Measurements from ENCODE around the gene TMBIM1.

DNA sequence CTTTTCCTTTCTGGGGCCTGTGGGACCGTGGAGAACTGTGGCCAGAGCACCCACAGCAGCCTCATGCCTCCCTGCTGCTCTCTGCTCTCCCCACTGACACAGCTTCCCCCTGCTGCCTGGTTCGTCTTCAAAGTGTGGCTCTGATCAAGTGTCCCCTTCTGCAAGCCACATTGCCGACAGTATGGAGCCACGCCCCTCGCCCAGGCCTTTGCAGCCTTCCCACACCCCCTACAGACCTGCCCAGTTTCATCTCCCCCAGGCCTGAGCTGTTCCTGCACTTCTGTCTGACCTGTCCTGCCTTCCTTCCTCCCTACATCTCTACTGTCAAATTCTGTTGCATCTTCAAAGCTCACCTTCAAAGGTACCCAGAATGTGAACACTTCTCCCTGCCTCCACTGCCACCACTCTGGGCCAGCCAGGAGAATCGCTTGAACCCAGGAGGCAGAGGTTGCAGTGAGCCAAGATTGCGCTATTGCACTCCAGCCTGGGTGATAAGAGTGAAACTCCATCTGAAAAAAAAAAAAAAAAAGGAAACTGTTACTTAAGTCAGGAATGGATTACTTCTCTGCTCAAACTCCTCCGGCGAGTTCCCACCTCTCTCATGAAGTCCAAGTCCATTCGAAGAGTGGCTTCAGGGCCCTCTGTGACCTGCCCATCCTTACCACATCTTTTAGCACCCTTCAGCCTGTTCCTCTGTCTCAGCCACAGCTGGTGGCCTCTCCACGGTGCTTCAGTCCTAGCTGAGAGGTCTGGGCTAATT, 35.3 kb upstream of the TMBIM1 start:
- TF ChIP-seq EGR1 (IDR thresholded peaks at IDR 0.05; ENCODE audit: low read depth) (no peak), CTCF (IDR thresholded peaks at IDR 0.05 in 2 of 3, conservative IDR thresholded peaks at IDR 0.05 in 1 of 3; ENCODE audit: borderline replicate concordance in 1 of 3, insufficient read depth in 1 of 3, low read depth in 2 of 3, low read length in 2 of 3) (no peak), POLR2A (IDR thresholded peaks at IDR 0.05; ENCODE audit: borderline replicate concordance, extremely low read depth, insufficient read depth, insufficient read length) (no peak), SP1 (IDR thresholded peaks at IDR 0.05; ENCODE audit: low read depth) (no peak), POLR2AphosphoS5 (IDR thresholded peaks at IDR 0.05; ENCODE audit: low read depth, low read length) (no peak), RAD21 (IDR thresholded peaks at IDR 0.05; ENCODE audit: low read depth) (no peak), EZH2phosphoT487 (IDR thresholded peaks at IDR 0.05; ENCODE audit: borderline replicate concordance) (no peak), YY1 (IDR thresholded peaks at IDR 0.05; ENCODE audit: extremely low read depth, insufficient replicate concordance, low read depth, low read length) (no peak)
